Mononuclear cell (primary cell): ENCODE results near the gene DPYSL5. TPM values are rescaled to one million over a fixed set of nuclear protein-coding genes. Genes with fewer than 3 reads are reported as not detected.

Experiments used
- H3K27me3 ChIP-seq: 2 replicates; pipeline ENCODE4 v1.6.0; 2011; ENCODE audit warnings: low read length, control low read depth; ENCODE audit not compliant: insufficient read depth
- H3K4me1 ChIP-seq: 2 replicates; pipeline ENCODE4 v1.5.1; 2011; ENCODE audit warnings: mild to moderate bottlenecking, low read length, control low read depth; ENCODE audit not compliant: insufficient read depth
- H3K4me3 ChIP-seq: 2 replicates; pipeline ENCODE4 v1.5.1; 2011; ENCODE audit warnings: mild to moderate bottlenecking, low read length, moderate library complexity
- H3K9me3 ChIP-seq: 2 replicates; pipeline ENCODE4 v1.5.1; 2011; ENCODE audit warnings: low read depth, mild to moderate bottlenecking, control low read depth, low read length
- total RNA-seq: library from RNA; depleted of rRNA; stranded (reverse); fragments of >200 nt; gene quantifications from one replicate; pipeline ENCODE4 v1.2.3, GENCODE V29; 2012

DPYSL5 gene
- total RNA-seq, 1 donor, result not detected

GRCh38 chr2:26853751-26854150 lies 5.8 kb downstream of the DPYSL5 start:
- peaks cover 9% of the 10 kb centered on the region for H3K4me1 ChIP-seq
- peaks cover 58% of the 10 kb centered on the region for H3K27me3 ChIP-seq
- H3K4me3 ChIP-seq, result no peak overlapping the region
- no peaks in the 10 kb centered on the region for H3K9me3 ChIP-seq

GRCh38 chr2:26854283-26854827 lies 6.4 kb downstream of the DPYSL5 start:
- H3K27me3 ChIP-seq, result peaks cover 58% of the 10 kb centered on the region
- peaks cover 3% of the 10 kb centered on the region for H3K4me1 ChIP-seq
- no peak overlapping the region for H3K4me3 ChIP-seq
- no peaks in the 10 kb centered on the region for H3K9me3 ChIP-seq

- peaks cover 55% of the 10 kb centered on the region for H3K27me3 ChIP-seq
- no peaks in the 10 kb centered on the region for H3K9me3 ChIP-seq
- H3K4me3 ChIP-seq, result no peak overlapping the region
- no peaks in the 10 kb centered on the region for H3K4me1 ChIP-seq
These were observed 7.5 kb downstream of the DPYSL5 start for GRCh38 chr2:26855466-26855865.

- no peaks in the 10 kb centered on the region for H3K9me3 ChIP-seq
- peaks cover 24% of the 10 kb centered on the region for H3K27me3 ChIP-seq
- no peak overlapping the region for H3K4me3 ChIP-seq
- no peaks in the 10 kb centered on the region for H3K4me1 ChIP-seq
These were observed 11.7 kb downstream of the DPYSL5 start for GRCh38 chr2:26859622-26860021.

GRCh38 chr2:26860211-26860850 lies 12.4 kb downstream of the DPYSL5 start:
- Histone ChIP-seq H3K9me3 (no peaks in the 10 kb centered on the region), H3K4me1 (no peaks in the 10 kb centered on the region), H3K4me3 (no peak overlapping the region)

GRCh38 chr2:26861610-26862224 lies 13.8 kb downstream of the DPYSL5 start:
- Histone ChIP-seq H3K9me3 (no peaks in the 10 kb centered on the region), H3K27me3 (peaks cover 19% of the 10 kb centered on the region), H3K4me1 (no peaks in the 10 kb centered on the region), H3K4me3 (no peak overlapping the region)

More at GRCh38 chr2:26860211-26860850, 12.4 kb downstream of the DPYSL5 start:
- peaks cover 24% of the 10 kb centered on the region for H3K27me3 ChIP-seq

GRCh38 chr2:26864226-26864625 lies 16.3 kb downstream of the DPYSL5 start:
- no peak overlapping the region for H3K4me3 ChIP-seq
- peaks cover 9% of the 10 kb centered on the region for H3K27me3 ChIP-seq
- no peaks in the 10 kb centered on the region for H3K4me1 ChIP-seq
- H3K9me3 ChIP-seq, result no peaks in the 10 kb centered on the region

- Histone ChIP-seq H3K27me3 (peaks cover 5% of the 10 kb centered on the region), H3K4me1 (no peaks in the 10 kb centered on the region), H3K9me3 (no peaks in the 10 kb centered on the region), H3K4me3 (no peak overlapping the region)
These were observed 16.7 kb downstream of the DPYSL5 start for GRCh38 chr2:26864646-26865045.

- H3K9me3 ChIP-seq, result no peaks in the 10 kb centered on the region
- H3K27me3 ChIP-seq, result peaks cover 11% of the 10 kb centered on the region
- no peaks in the 10 kb centered on the region for H3K4me1 ChIP-seq
- no peak overlapping the region for H3K4me3 ChIP-seq
These were observed 22.7 kb downstream of the DPYSL5 start for GRCh38 chr2:26870585-26871095.

- Histone ChIP-seq H3K4me3 (no peak overlapping the region), H3K9me3 (no peaks in the 10 kb centered on the region), H3K27me3 (peaks cover 11% of the 10 kb centered on the region), H3K4me1 (no peaks in the 10 kb centered on the region)
These were observed 25.5 kb downstream of the DPYSL5 start for GRCh38 chr2:26873286-26873983.

- peaks cover 11% of the 10 kb centered on the region for H3K27me3 ChIP-seq
- H3K9me3 ChIP-seq, result no peaks in the 10 kb centered on the region
- H3K4me1 ChIP-seq, result no peaks in the 10 kb centered on the region
- H3K4me3 ChIP-seq, result no peak overlapping the region
These were observed 26.6 kb downstream of the DPYSL5 start for GRCh38 chr2:26874514-26874913.

GRCh38 chr2:26875065-26875634 lies 27.2 kb downstream of the DPYSL5 start:
- Histone ChIP-seq H3K4me1 (no peaks in the 10 kb centered on the region), H3K27me3 (peaks cover 11% of the 10 kb centered on the region), H3K4me3 (no peak overlapping the region), H3K9me3 (no peaks in the 10 kb centered on the region)

GRCh38 chr2:26875808-26876207 lies 27.9 kb downstream of the DPYSL5 start:
- peaks cover 4% of the 10 kb centered on the region for H3K27me3 ChIP-seq
- H3K9me3 ChIP-seq, result no peaks in the 10 kb centered on the region
- no peaks in the 10 kb centered on the region for H3K4me1 ChIP-seq
- H3K4me3 ChIP-seq, result no peak overlapping the region

GRCh38 chr2:26876260-26876659 lies 28.3 kb downstream of the DPYSL5 start:
- peaks cover 4% of the 10 kb centered on the region for H3K27me3 ChIP-seq
- no peaks in the 10 kb centered on the region for H3K9me3 ChIP-seq
- no peak overlapping the region for H3K4me3 ChIP-seq
- no peaks in the 10 kb centered on the region for H3K4me1 ChIP-seq

- peaks cover 4% of the 10 kb centered on the region for H3K27me3 ChIP-seq
- no peaks in the 10 kb centered on the region for H3K4me1 ChIP-seq
- no peaks in the 10 kb centered on the region for H3K9me3 ChIP-seq
- H3K4me3 ChIP-seq, result no peak overlapping the region
These were observed 29.3 kb downstream of the DPYSL5 start for GRCh38 chr2:26877276-26877675.
